Tibial nerve (tissue), 3 donors: ENCODE measurements around the gene MAJIN.

Source experiments
- EP300 ChIP-seq, 2 donors: sonication (generic); formaldehyde crosslinking; IDR thresholded peaks; one replicate each; pipeline ENCODE4 v1.6.1; 2017; ENCODE audit warnings: antibody characterized with exemption in 2 of 2, mild to moderate bottlenecking in 1 of 2
- POLR2A ChIP-seq, 2 donors: fragments of 450-650 bp; IDR thresholded peaks; one replicate each; pipeline ENCODE4 v1.6.1; 2017; ENCODE audit warnings: antibody characterized with exemption in 2 of 2, mild to moderate bottlenecking in 2 of 2, moderate library complexity in 2 of 2

DNA sequence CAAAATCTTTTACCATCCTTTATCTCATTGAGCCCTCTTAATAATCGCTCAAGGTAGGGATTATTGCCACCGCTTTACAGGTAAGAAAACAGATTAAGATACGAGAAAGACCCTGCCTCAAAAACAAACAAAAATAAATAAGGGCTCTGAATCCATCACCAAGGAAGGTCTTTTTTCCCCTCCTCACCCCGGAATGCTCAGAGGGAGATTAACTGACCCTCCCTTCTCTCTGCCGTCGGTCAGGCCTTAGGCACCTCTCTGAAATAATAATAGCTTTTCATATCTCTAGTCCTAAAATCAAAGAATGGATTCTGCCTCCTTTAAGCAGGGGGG, 54.3 kb downstream of the MAJIN start:
- TF ChIP-seq EP300 (IDR thresholded peaks at IDR 0.05), result no peak
- TF ChIP-seq POLR2A (IDR thresholded peaks at IDR 0.05), result no peak
